ENCODE results near the gene MRPS35. TPM values are rescaled to one million over a fixed set of nuclear protein-coding genes. Genes with fewer than 3 reads are reported as not detected.

Gene MRPS35
- 10 to 100 TPM; 30.7 to 78.8 (median 63.8) TPM for total RNA-seq

DNA sequence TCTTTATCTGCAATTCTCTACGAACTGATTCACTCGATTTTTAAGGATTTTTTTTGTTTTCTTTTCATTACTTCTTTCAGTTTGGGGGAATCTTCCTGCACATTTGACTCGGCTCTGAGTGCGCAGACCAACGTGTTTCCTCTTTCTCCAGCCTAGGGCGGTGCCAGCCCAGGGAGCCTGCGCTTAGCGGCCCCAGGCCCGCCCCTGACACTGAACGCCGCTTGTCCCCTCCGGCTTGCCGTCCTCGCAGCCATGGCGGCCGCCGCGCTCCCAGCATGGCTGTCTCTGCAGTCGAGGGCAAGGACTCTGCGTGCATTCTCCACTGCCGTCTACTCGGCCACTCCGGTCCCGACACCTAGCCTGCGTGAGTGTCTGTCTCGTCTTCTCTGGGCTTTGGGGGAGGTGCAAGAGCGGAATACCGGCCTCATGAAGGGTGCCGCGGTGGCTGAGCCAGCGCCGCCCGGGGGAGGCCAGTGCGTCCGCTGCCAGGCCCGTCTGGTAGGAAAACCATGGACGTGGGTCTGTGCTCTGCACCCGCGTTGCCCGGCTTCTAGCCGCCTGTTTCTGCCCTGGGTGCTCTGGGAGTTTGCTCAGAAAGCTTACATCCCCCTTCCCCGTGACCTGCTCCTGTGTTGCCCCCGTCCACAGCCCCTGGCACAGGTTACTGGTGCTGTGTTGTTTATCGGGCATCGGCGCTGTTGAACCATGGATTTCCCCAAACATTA lies at the start of gene MRPS35:
Gene MRPS35, plus strand, starts transcription at position 241 of the 725 bp plus-strand sequence. Its CDS starts 12 bp downstream, at position 253.
- Histone ChIP-seq H3K4me3 (peak within 1 kb of the TSS; percentile 82 to 99 (median 92)), H3K4me1 (peaks cover 13 to 27% (median 17%) of the 10 kb centered on the region in 4 donors), H3K27ac (peak within 1 kb of the TSS; percentile 84 to 95 (median 90)), H3K27me3 (no peaks in the 10 kb centered on the region), H3K9me3 (no peaks in the 10 kb centered on the region), H3K36me3 (peaks cover 0 to under 1% (median 0%) of the 10 kb centered on the region in 4 donors)
- peak; percentile 82 for TF ChIP-seq POLR2A (IDR thresholded peaks at IDR 0.05)
- TF ChIP-seq POLR2AphosphoS5 (IDR thresholded peaks at IDR 0.05), result peak; percentile 89 to 94 (median 90)
- no peak for TF ChIP-seq EP300 (IDR thresholded peaks at IDR 0.05; ENCODE audit: low read depth)
- peak in 1 of 5 experiments; percentile 12 for TF ChIP-seq CTCF (IDR thresholded peaks at IDR 0.05)
- intact Hi-C loops (cut with DNase I; ENCODE audit: low total_unique reads) (no loop called here), in situ Hi-C loops (cut with MboI; ENCODE audit: low pct_ligation_motif_present in 1 of 4, low pct_unique_long_range_greater_than_20kb in 1 of 4, low sequenced_read_pairs in 3 of 4) (no loop called here)
- WGBS, 2 donors (ENCODE audit: low coverage in 1 of 2), result 0% methylated on average over 5 to 43 of the region's 46 CpGs
- peak; percentile 93 for DNase-seq

DNA sequence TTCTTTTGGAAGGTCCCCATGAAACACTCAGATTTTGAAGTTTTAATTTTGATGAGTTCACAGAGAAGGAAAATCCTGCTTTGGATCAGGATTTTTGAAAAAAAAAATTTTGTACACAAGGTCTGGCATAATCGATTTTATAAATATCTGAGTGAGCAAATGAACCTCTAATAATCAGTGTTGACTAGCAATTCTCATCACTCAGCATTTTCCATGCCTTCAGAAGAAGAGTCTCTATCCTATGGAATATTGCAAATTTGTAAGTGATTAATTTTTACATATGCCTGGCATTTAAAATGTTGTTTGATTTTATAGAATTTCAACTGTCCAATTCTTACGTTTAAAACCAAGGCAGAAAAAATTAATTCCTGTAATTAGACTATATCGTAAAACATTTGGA lies 44.9 kb upstream of the MRPS35 start:
- no peak overlapping the region for H3K27ac ChIP-seq
- in situ Hi-C loops (cut with MboI; ENCODE audit: low pct_ligation_motif_present in 1 of 4, low pct_unique_long_range_greater_than_20kb in 1 of 4, low sequenced_read_pairs in 3 of 4), result loop anchor here in 1 of 4 donors (25.0 kb wide), 1 partner anchor 228 kb away; the partner anchor contains the start of gene SMCO2
- H3K27me3 ChIP-seq, result no peaks in the 10 kb centered on the region
- no peaks in the 10 kb centered on the region for H3K4me1 ChIP-seq
- H3K9me3 ChIP-seq, result no peaks in the 10 kb centered on the region
- no peak overlapping the region for H3K4me3 ChIP-seq
- DNase-seq, result no peak
- H3K36me3 ChIP-seq, result peaks cover 0 to 35% (median 2%) of the 10 kb centered on the region in 4 donors
- intact Hi-C loops (cut with DNase I; ENCODE audit: low total_unique reads), result no loop called here
- TF ChIP-seq CTCF (IDR thresholded peaks at IDR 0.05) (no peak), POLR2AphosphoS5 (IDR thresholded peaks at IDR 0.05) (no peak), POLR2A (IDR thresholded peaks at IDR 0.05) (no peak), EP300 (IDR thresholded peaks at IDR 0.05; ENCODE audit: low read depth) (no peak)
- 69 to 86% methylated on average over 3 of the region's 3 CpGs for WGBS, 2 donors (ENCODE audit: low coverage in 1 of 2)

DNA sequence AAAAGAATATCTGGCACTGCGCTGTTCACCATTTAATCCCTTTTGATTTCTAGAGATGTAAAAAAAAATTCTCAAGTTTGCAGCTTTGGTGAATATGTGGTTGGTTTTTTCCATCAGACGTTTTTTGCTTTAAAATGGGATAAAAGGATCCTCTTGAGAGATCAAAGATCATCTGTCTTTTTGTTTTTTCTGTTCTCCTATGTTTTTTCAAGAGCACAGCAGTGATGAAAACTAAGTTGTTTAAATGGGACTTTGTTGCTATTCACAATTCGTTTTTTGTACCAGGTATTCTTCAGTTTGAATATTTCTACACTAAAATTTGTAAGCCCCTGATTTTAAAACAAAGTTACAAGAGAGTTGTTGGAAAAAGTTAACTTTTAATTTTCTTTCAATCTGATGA lies 44.1 kb upstream of the MRPS35 start:
- TF ChIP-seq POLR2A (IDR thresholded peaks at IDR 0.05) (no peak), POLR2AphosphoS5 (IDR thresholded peaks at IDR 0.05) (no peak), CTCF (IDR thresholded peaks at IDR 0.05) (no peak), EP300 (IDR thresholded peaks at IDR 0.05; ENCODE audit: low read depth) (no peak)
- intact Hi-C loops (cut with DNase I; ENCODE audit: low total_unique reads), result no loop called here
- in situ Hi-C loops (cut with MboI; ENCODE audit: low pct_ligation_motif_present in 1 of 4, low pct_unique_long_range_greater_than_20kb in 1 of 4, low sequenced_read_pairs in 3 of 4), result loop anchor here in 1 of 4 donors (25.0 kb wide), 1 partner anchor 229 kb away; the partner anchor contains the start of gene SMCO2
- H3K9me3 ChIP-seq, result no peaks in the 10 kb centered on the region
- no peaks in the 10 kb centered on the region for H3K27me3 ChIP-seq
- DNase-seq, result no peak
- H3K4me1 ChIP-seq, result no peaks in the 10 kb centered on the region
- H3K36me3 ChIP-seq, result peaks cover 0 to 35% (median 2%) of the 10 kb centered on the region in 4 donors
- H3K27ac ChIP-seq, result no peak overlapping the region
- H3K4me3 ChIP-seq, result no peak overlapping the region
- 53 to 65% methylated on average over 3 of the region's 3 CpGs for WGBS, 2 donors (ENCODE audit: low coverage in 1 of 2)

DNA sequence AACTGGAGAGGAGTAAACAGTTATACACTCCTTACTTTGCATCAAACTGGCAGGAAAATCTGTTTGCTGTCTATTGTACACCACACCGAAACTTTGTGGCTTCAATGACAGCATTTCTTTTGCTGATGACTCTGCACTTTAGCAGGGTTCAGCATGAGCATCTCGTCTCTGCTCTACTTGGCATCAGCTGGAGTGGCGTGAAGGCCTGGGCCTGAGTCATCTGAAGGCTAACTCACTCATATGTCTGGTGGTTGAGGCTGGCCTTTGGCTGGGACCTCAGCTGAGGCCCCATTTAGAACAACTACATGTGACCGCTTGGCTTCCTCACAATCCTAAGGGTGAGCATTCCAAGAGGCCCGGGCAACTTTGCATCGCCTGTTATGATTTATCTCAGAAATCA lies 43.1 kb upstream of the MRPS35 start:
- in situ Hi-C loops (cut with MboI; ENCODE audit: low pct_ligation_motif_present in 1 of 4, low pct_unique_long_range_greater_than_20kb in 1 of 4, low sequenced_read_pairs in 3 of 4), result loop anchor here in 1 of 4 donors (25.0 kb wide), 1 partner anchor 230 kb away; the partner anchor contains the start of gene SMCO2
- no peak for TF ChIP-seq POLR2A (IDR thresholded peaks at IDR 0.05)

More for the DNA sequence above, 43.1 kb upstream of the MRPS35 start:
- no peaks in the 10 kb centered on the region for H3K27me3 ChIP-seq
- no peak overlapping the region for H3K4me3 ChIP-seq
- peaks cover 0 to 31% (median 2%) of the 10 kb centered on the region in 4 donors for H3K36me3 ChIP-seq
- no peak for DNase-seq
- no peak overlapping the region for H3K27ac ChIP-seq
- intact Hi-C loops (cut with DNase I; ENCODE audit: low total_unique reads), result no loop called here
- H3K9me3 ChIP-seq, result no peaks in the 10 kb centered on the region
- no peaks in the 10 kb centered on the region for H3K4me1 ChIP-seq
- WGBS, 2 donors (ENCODE audit: low coverage in 1 of 2), result 60 to 80% methylated on average over 1 to 6 of the region's 6 CpGs

Measured in transverse colon (tissue), 4 donors.